Parathyroid adenoma (tissue), 2 donors: Measurements from ENCODE around the gene CNTNAP4.

ENCODE experiments used
- H2AFZ ChIP-seq: fragments of 300-600 bp; sonication (generic); one replicate; pipeline ENCODE4 v1.7.0; 2017; ENCODE audit warnings: antibody characterized with exemption, mild to moderate bottlenecking
- H3K27ac ChIP-seq: fragments of 300-600 bp; sonication (generic); one replicate; pipeline ENCODE4 v1.7.0; 2017
- H3K27me3 ChIP-seq: fragments of 300-600 bp; sonication (generic); one replicate; pipeline ENCODE4 v1.7.0; 2017; ENCODE audit warnings: low read length; ENCODE audit not compliant: control insufficient read depth, insufficient read depth
- H3K36me3 ChIP-seq: fragments of 300-600 bp; sonication (generic); one replicate; pipeline ENCODE4 v1.7.0; 2017; ENCODE audit warnings: low read length; ENCODE audit not compliant: control insufficient read depth, insufficient read depth
- H3K4me1 ChIP-seq: fragments of 300-600 bp; sonication (generic); one replicate; pipeline ENCODE4 v1.7.0; 2017; ENCODE audit warnings: control low read depth
- H3K4me2 ChIP-seq: fragments of 300-600 bp; sonication (generic); one replicate; pipeline ENCODE4 v1.7.0; 2017; ENCODE audit warnings: low read length
- H3K4me3 ChIP-seq: fragments of 300-600 bp; sonication (generic); one replicate; pipeline ENCODE4 v1.7.0; 2017; ENCODE audit warnings: low read depth, low read length
- H3K79me2 ChIP-seq: fragments of 300-600 bp; sonication (generic); one replicate; pipeline ENCODE4 v1.7.0; 2017; ENCODE audit warnings: control low read depth
- H3K9ac ChIP-seq: fragments of 300-600 bp; sonication (generic); one replicate; pipeline ENCODE4 v1.7.0; 2017; ENCODE audit warnings: mild to moderate bottlenecking
- H3K9me3 ChIP-seq: fragments of 300-600 bp; sonication (generic); one replicate; pipeline ENCODE4 v1.7.0; 2017; ENCODE audit warnings: low read length; ENCODE audit not compliant: control insufficient read depth
- TF ChIP-seq, protein P1 (sequence below): fragments of 300-600 bp; sonication (generic); IDR thresholded peaks from one replicate; pipeline ENCODE4 v1.7.0; 2017; ENCODE audit warnings: antibody characterized with exemption, mild to moderate bottlenecking
- donor health status: primary hyperparathyroidism.

The CNTNAP4 gene

DNA sequence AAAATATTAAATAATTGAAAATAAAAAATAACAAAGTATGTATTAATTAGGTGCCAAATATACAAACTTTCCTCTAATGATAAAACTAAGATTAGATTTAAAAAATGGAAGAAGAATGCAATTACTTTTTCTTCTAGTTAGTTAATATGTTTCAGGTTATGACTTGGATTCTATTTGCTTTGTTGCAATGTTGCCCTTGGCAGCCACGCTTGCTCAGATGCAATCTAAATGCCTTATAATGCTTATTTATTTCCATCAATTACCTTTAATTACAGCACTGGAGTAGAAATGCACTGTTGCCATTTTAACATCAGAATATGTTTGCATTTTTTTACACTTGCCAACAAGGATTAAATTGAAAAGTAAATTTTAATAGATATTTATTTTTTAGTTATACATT, 263.9 kb downstream of the CNTNAP4 start:
- no peak overlapping the region for H3K27ac ChIP-seq
- H3K36me3 ChIP-seq = no peaks in the 10 kb centered on the region
- no peak overlapping the region for H3K4me2 ChIP-seq
- H3K9ac ChIP-seq = no peak overlapping the region
- no peak overlapping the region for H2AFZ ChIP-seq
- no peaks in the 10 kb centered on the region for H3K79me2 ChIP-seq
- H3K9me3 ChIP-seq = no peaks in the 10 kb centered on the region
- TF ChIP-seq, protein P1, sequence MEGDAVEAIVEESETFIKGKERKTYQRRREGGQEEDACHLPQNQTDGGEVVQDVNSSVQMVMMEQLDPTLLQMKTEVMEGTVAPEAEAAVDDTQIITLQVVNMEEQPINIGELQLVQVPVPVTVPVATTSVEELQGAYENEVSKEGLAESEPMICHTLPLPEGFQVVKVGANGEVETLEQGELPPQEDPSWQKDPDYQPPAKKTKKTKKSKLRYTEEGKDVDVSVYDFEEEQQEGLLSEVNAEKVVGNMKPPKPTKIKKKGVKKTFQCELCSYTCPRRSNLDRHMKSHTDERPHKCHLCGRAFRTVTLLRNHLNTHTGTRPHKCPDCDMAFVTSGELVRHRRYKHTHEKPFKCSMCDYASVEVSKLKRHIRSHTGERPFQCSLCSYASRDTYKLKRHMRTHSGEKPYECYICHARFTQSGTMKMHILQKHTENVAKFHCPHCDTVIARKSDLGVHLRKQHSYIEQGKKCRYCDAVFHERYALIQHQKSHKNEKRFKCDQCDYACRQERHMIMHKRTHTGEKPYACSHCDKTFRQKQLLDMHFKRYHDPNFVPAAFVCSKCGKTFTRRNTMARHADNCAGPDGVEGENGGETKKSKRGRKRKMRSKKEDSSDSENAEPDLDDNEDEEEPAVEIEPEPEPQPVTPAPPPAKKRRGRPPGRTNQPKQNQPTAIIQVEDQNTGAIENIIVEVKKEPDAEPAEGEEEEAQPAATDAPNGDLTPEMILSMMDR = no peak
- H3K4me1 ChIP-seq = no peaks in the 10 kb centered on the region
- H3K4me3 ChIP-seq = no peak overlapping the region
- H3K27me3 ChIP-seq = no peaks in the 10 kb centered on the region

DNA sequence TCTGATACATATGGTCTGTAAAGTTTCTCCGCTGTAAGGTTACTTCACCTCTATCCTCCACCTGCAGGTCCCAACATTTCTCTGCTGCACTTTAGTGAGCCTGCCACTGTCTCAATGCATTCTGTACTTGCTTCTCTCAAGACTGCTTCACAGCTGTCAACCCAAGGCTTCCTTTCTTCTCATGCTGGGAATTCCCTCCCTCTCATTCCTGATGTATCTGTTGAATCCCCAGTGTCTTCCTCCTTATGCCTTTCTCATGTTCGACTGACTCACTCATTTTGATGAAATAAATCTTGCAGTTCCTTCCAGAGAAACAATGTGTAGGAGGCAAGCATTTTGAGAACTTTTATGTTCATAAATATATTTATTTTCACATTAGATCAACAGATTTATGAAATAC, 288.3 kb downstream of the CNTNAP4 start:
- no peaks in the 10 kb centered on the region for H3K4me1 ChIP-seq
- H3K36me3 ChIP-seq = no peaks in the 10 kb centered on the region
- H3K27me3 ChIP-seq = no peaks in the 10 kb centered on the region
- H3K4me2 ChIP-seq = no peak overlapping the region
- H3K9ac ChIP-seq = no peak overlapping the region
- no peak overlapping the region for H3K27ac ChIP-seq
- H2AFZ ChIP-seq = no peak overlapping the region
- H3K79me2 ChIP-seq = no peaks in the 10 kb centered on the region
- TF ChIP-seq, protein P1 = no peak
- H3K9me3 ChIP-seq = no peaks in the 10 kb centered on the region
- H3K4me3 ChIP-seq = no peak overlapping the region

DNA sequence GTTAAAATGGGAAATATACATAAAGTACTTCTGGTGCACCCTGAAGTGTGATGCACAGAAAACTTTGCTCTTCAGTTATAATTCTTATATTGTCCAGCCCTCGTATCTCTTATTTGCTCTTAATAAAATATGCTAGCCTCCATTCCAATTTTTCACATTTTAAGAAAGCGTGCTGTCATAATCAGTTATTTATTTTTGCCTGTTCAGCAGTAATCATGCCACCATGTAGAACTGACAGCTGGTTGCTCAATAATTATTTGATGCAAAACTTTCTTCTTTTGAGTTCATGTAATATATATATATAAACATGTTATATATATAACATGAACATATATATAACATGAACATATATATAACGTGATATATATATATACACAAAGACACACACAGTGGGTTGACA, 294.6 kb downstream of the CNTNAP4 start:
- Histone ChIP-seq H2AFZ (no peak overlapping the region), H3K27ac (no peak overlapping the region), H3K9me3 (no peaks in the 10 kb centered on the region), H3K4me2 (no peak overlapping the region), H3K4me3 (no peak overlapping the region), H3K79me2 (no peaks in the 10 kb centered on the region), H3K4me1 (no peaks in the 10 kb centered on the region), H3K9ac (no peak overlapping the region), H3K27me3 (no peaks in the 10 kb centered on the region), H3K36me3 (no peaks in the 10 kb centered on the region)
- TF ChIP-seq, protein P1 = no peak

DNA sequence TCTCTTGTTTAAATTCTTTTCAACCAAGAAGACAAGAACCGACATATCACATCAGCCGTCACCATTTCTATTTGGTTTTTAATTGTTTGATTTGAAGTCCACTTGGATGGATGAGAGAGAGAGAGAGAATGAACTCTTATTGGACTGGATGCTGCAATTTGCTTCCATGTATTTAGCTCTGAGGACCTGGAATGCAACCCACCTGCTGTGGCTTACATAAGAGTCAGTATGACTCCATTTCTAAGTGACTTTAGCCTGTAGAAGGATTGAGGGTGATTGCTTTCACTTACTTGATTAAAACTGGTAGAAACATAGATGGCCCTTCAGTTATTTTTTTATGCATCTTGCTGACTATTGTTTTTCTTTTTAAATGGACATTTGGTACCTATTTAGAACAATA, 296.1 kb downstream of the CNTNAP4 start:
- Histone ChIP-seq H3K27me3 (no peaks in the 10 kb centered on the region), H3K4me1 (no peaks in the 10 kb centered on the region), H3K4me3 (no peak overlapping the region), H3K9me3 (no peaks in the 10 kb centered on the region), H3K9ac (no peak overlapping the region), H3K36me3 (no peaks in the 10 kb centered on the region), H3K4me2 (no peak overlapping the region), H3K27ac (no peak overlapping the region), H3K79me2 (no peaks in the 10 kb centered on the region), H2AFZ (no peak overlapping the region)
- TF ChIP-seq, protein P1 = no peak

DNA sequence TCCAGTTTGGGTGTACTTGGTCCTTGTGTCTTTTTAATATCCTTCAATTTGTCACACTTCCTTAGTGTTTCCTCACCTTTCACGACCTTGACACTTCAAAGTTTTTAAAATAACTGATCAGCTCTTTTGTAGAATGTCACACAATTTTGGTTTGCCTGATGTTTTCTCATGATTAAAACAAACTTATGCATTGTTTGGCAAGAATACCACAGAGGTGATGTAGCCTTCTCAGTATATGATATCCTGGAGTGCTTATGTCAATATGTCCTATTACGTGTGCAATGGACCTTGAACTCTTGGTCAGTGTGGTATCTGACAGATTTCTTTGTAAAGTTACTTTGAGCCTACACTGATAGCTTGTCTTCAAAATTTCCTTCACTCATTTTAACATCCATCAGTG, 297.4 kb downstream of the CNTNAP4 start:
- Histone ChIP-seq H2AFZ (no peak overlapping the region), H3K4me1 (no peaks in the 10 kb centered on the region), H3K9ac (no peak overlapping the region), H3K4me3 (no peak overlapping the region), H3K79me2 (no peaks in the 10 kb centered on the region), H3K9me3 (no peaks in the 10 kb centered on the region), H3K36me3 (no peaks in the 10 kb centered on the region), H3K27ac (no peak overlapping the region), H3K27me3 (no peaks in the 10 kb centered on the region), H3K4me2 (no peak overlapping the region)
- TF ChIP-seq, protein P1 = no peak
